ENCODE results near the gene RNF2.

Gene RNF2

GRCh38 chr1:185096531-185096930, 51.2 kb downstream of the RNF2 start:
- peak in 1 of 4 experiments; percentile 3 for DNase-seq

DNA sequence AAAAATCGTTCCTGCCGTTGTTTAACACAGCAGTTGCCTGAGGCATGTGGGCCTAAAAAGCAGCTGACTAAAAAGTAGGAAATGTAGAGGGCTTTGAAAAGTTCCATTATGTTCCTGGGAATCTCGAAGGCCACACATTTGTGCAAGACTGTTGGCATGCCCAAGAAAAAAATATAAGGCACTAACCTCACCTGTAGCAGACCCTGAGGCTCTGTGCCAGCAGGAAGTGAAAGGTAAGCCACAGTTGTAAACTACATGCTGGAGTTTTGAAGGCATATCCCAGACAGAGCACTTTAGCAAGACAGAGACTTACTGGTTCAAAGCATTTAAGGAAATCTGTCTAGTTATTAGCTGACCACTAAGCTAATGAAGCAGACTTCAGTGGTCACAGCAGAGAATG, 58.7 kb downstream of the RNF2 start:
- no peak for DNase-seq

GRCh38 chr1:185105121-185105520, 59.8 kb downstream of the RNF2 start:
- DNase-seq = no peak

GRCh38 chr1:185108321-185108720, 63.0 kb downstream of the RNF2 start:
- DNase-seq = peak in 2 of 4 experiments; percentile 4 to 11

DNA sequence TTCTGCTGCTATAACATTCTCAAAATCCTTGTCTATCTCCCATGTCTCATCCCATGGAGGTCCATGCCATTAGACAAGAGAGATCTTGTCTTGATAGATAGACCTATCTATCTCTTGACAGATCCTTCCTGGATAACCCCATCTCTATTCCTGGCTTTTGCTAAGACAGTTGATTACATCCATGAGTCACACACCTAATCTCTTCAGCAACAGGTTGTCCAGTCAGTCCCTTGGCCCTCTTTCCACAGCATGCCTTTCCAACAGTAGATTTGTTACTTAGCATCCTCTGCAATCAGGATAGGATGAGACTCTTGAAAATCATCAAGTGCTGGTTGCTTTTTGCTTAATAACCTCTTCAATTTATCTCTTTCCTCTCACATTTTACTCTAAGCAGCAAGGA, 64.8 kb downstream of the RNF2 start:
- no peak for DNase-seq

DNA sequence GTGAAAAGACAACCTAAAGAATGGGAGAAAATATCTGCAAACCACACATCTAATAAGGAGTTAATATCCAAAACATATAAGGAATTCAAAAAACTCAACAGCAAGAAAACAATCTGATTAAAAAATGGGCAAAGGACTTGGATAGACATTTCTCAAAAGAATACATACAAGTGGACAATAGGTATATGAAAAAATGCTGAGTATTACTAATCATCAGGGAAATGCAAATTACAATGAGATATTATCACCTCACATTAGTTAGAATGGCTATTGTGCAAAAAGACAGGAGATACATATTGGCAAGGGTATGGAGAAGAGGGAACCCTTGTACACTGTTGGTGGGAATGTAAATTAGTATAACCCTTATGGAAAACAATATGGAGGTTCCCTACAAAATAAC, 66.5 kb downstream of the RNF2 start:
- DNase-seq = no peak

GRCh38 chr1:185112356-185112755, 67.0 kb downstream of the RNF2 start:
- DNase-seq = no peak

GRCh38 chr1:185129708-185130107, 84.3 kb downstream of the RNF2 start:
- no peak for DNase-seq

- DNase-seq = no peak
These were observed 87.2 kb downstream of the RNF2 start for GRCh38 chr1:185132534-185132933.

DNA sequence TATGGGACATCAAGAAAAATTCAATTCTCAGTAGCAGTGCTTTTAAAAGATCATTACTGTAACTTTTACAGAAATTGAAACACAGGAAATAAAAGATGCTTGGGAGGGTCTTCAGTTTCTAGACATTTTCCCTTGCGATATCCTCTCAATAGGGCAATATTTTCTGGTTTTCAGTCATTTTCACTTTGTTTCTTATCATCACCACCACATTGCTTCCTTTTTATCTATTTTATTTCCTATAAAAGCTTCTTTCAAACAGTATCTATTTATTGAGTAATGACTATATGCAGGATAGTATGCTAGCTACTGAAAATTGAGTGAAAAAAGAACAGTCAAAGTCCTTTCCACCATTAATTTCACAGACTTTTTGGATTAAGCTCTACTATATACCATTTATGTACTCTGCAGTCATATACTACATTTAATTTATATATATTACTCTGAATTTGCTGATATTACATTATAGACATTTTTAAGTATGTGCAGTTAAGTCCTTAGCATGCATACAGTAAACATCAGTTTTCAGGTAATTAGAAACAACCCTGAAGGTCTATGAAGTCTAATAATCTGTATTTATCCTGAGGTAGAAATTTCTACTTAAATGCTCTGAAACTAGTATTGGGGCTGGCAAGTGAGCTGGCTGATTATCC, 92.7 kb downstream of the RNF2 start:
- DNase-seq = no peak

GRCh38 chr1:185139246-185139645, 93.9 kb downstream of the RNF2 start:
- DNase-seq = no peak

DNA sequence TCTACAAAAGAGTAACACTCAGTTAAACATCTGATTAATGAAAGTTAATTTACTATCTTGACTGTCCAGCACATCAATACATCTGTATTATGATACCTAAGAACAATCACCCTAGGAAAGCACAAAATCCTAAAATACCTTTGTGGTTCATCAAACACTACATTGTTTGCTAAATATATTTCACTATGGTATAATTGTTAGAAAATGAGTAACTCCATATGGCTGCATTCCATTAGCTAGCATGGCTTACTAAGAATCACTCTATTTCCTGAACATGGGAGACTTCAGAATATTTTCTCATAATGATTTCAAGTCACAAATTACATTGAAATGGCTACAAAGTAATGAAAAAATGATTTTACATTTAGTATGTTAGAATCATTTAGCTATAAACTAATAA, 98.9 kb downstream of the RNF2 start:
- DNase-seq = no peak

DNA sequence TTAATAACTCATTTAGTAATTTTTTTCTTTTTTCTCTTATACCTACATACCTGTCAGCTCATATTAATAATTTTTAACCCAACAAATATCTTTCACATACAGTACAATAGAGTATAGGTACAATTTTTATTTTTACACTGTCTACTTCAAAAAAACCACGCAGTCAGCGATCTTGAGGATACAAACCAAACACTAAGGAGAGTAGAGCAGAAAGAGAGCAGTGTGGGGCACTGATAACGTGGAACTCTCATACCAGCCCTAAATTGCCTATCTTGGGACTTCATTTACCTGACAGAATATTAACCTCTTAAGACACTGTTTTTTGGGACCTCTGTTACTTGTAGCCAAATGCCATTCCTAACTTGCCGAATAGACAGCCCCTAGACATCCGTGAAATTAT, 105.9 kb downstream of the RNF2 start:
- no peak for DNase-seq
